DOHH2 (cell line): ENCODE measurements around the gene ENTPD8.

Experiments used
- H3F3A ChIP-seq: fragments of 200-600 bp; sonication (generic), shearing (Covaris generic); 2 replicates; pipeline ENCODE4 v1.6.0; 2016; ENCODE audit warnings: antibody characterized with exemption, mild to moderate bottlenecking; ENCODE audit not compliant: control insufficient read depth, insufficient read depth
- H3K27ac ChIP-seq: fragments of 200-600 bp; sonication (generic); 2 replicates; pipeline ENCODE4 v1.5.1; 2014; ENCODE audit warnings: low read depth, mild to moderate bottlenecking, low read length, moderate library complexity
- H3K27me3 ChIP-seq: fragments of 200-600 bp; sonication (generic); 2 replicates; pipeline ENCODE4 v1.6.1; 2014; ENCODE audit warnings: mild to moderate bottlenecking, low read length, mixed read lengths; ENCODE audit not compliant: control insufficient read depth
- H3K36me3 ChIP-seq: fragments of 200-600 bp; sonication (generic); 2 replicates; pipeline ENCODE4 v1.6.1; 2014; ENCODE audit warnings: mild to moderate bottlenecking, low read length, moderate library complexity, mixed read lengths; ENCODE audit not compliant: control insufficient read depth
- H3K4me1 ChIP-seq: fragments of 200-600 bp; sonication (generic); 2 replicates; pipeline ENCODE4 v1.6.1; 2014; ENCODE audit warnings: mild to moderate bottlenecking, low read length, mixed read lengths; ENCODE audit not compliant: control insufficient read depth
- H3K4me2 ChIP-seq: fragments of 200-600 bp; sonication (generic); 2 replicates; pipeline ENCODE4 v1.6.0; 2014; ENCODE audit warnings: mild to moderate bottlenecking, low read length, moderate library complexity
- H3K4me3 ChIP-seq: fragments of 200-600 bp; sonication (generic); 2 replicates; pipeline ENCODE4 v1.5.1; 2014; ENCODE audit warnings: mild to moderate bottlenecking, low read length, mixed read lengths
- H3K79me2 ChIP-seq: fragments of 200-600 bp; sonication (generic); 2 replicates; pipeline ENCODE4 v1.6.1; 2014; ENCODE audit warnings: mild to moderate bottlenecking, low read length, mixed read lengths; ENCODE audit not compliant: control insufficient read depth
- H3K9me2 ChIP-seq: fragments of 200-600 bp; sonication (generic); replicated peaks from 2 replicates; pipeline ENCODE4 v1.6.1; 2014; ENCODE audit warnings: mild to moderate bottlenecking, low read length, mixed read lengths; ENCODE audit not compliant: control insufficient read depth
- H3K9me3 ChIP-seq: fragments of 200-600 bp; sonication (generic); 2 replicates; pipeline ENCODE4 v1.6.1; 2014; ENCODE audit warnings: antibody characterized with exemption, low read length, mixed read lengths; ENCODE audit not compliant: control insufficient read depth, insufficient read depth
- H4K20me1 ChIP-seq: fragments of 200-600 bp; sonication (generic); 2 replicates; pipeline ENCODE4 v1.6.0; 2014; ENCODE audit warnings: low read depth, mild to moderate bottlenecking, antibody characterized with exemption, low read length, moderate library complexity; ENCODE audit not compliant: control insufficient read depth, insufficient read depth
- CTCF ChIP-seq: fragments of 200-600 bp; sonication (generic); IDR thresholded peaks from one replicate; pipeline ENCODE4 v1.5.1; 2014; ENCODE audit warnings: antibody characterized with exemption, mild to moderate bottlenecking, low read depth, low read length; ENCODE audit not compliant: poor library complexity, severe bottlenecking
- EZH2phosphoT487 ChIP-seq: fragments of 200-600 bp; sonication (generic); IDR thresholded peaks from 2 replicates; pipeline ENCODE4 v1.6.1; 2017; ENCODE audit warnings: borderline replicate concordance, mild to moderate bottlenecking, antibody characterized with exemption, low read length, moderate library complexity, mixed read lengths

The ENTPD8 gene

GRCh38 chr9:137476856-137477255 is 35.7 kb upstream of the ENTPD8 start:
- no peaks in the 10 kb centered on the region for H3K36me3 ChIP-seq
- H4K20me1 ChIP-seq, result no peaks in the 10 kb centered on the region
- H3F3A ChIP-seq, result no peaks in the 10 kb centered on the region
- H3K4me3 ChIP-seq, result no peak overlapping the region
- peaks cover 20% of the 10 kb centered on the region for H3K9me3 ChIP-seq
- no peaks in the 10 kb centered on the region for H3K27me3 ChIP-seq
- H3K9me2 ChIP-seq, result no peaks in the 10 kb centered on the region
- H3K27ac ChIP-seq, result no peak overlapping the region
- no peaks in the 10 kb centered on the region for H3K4me1 ChIP-seq
- H3K79me2 ChIP-seq, result no peaks in the 10 kb centered on the region
- TF ChIP-seq CTCF (no peak), EZH2phosphoT487 (no peak)
- no peak overlapping the region for H3K4me2 ChIP-seq

GRCh38 chr9:137475666-137476065 is 34.5 kb upstream of the ENTPD8 start:
- H3F3A ChIP-seq, result no peaks in the 10 kb centered on the region
- no peaks in the 10 kb centered on the region for H3K4me1 ChIP-seq
- TF ChIP-seq CTCF (no peak), EZH2phosphoT487 (no peak)

DNA sequence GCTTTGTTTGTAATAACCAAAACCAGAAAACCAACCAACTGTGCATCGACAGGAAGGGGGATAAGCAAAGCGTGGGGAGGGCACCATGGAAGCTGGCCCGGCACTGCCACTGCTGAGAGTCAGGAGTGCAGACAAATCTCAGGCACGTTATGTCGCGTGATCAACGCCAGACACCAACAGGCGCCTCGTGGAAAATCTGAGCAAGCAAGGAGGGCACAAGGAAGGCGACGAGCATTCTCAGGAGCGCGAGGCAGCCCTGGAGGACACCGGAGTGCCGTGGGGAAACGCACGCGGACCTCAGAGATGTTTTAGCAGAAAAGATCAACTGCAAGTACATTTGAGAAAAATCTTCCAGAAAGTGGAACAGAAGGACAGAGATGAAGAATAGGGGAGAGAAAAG is 33.1 kb upstream of the ENTPD8 start:
- TF ChIP-seq EZH2phosphoT487 (no peak), CTCF (no peak)
- H4K20me1 ChIP-seq, result no peaks in the 10 kb centered on the region
- H3K36me3 ChIP-seq, result no peaks in the 10 kb centered on the region
- no peaks in the 10 kb centered on the region for H3K27me3 ChIP-seq
- no peaks in the 10 kb centered on the region for H3K9me2 ChIP-seq
- H3F3A ChIP-seq, result no peaks in the 10 kb centered on the region; the same call in 1 of the 2 replicates
- H3K9me3 ChIP-seq, result peaks cover 20% of the 10 kb centered on the region
- H3K4me1 ChIP-seq, result no peaks in the 10 kb centered on the region
- no peak overlapping the region for H3K4me3 ChIP-seq
- no peak overlapping the region for H3K4me2 ChIP-seq
- H3K27ac ChIP-seq, result no peak overlapping the region
- H3K79me2 ChIP-seq, result no peaks in the 10 kb centered on the region

More at GRCh38 chr9:137475666-137476065, 34.5 kb upstream of the ENTPD8 start:
- Histone ChIP-seq H4K20me1 (no peaks in the 10 kb centered on the region), H3K4me3 (no peak overlapping the region), H3K36me3 (no peaks in the 10 kb centered on the region), H3K27me3 (no peaks in the 10 kb centered on the region), H3K4me2 (no peak overlapping the region), H3K79me2 (no peaks in the 10 kb centered on the region), H3K27ac (no peak overlapping the region), H3K9me3 (peaks cover 20% of the 10 kb centered on the region), H3K9me2 (no peaks in the 10 kb centered on the region)
